ENCODE data around the gene MS4A7.

The MS4A7 gene

GRCh38 chr11:60429272-60429671 lies 50.9 kb downstream of the MS4A7 start, which contains the start of gene MS4A5:
TSS of gene MS4A5 (plus strand) at chr11:60429572. CDS start at chr11:60429675, 103 bp downstream.
- in situ Hi-C loops (cut with HindIII; ENCODE audit: low sequenced_read_pairs), result no loop called here
- H3K4me3 ChIP-seq (ENCODE audit: low read depth, low read length), result no peak within 1 kb of the TSS
- TF ChIP-seq CTCF (IDR thresholded peaks at IDR 0.05; ENCODE audit: low read depth, low read length, missing control alignments), result no peak
- no peak for DNase-seq (ENCODE audit: low read depth)

- no peak for TF ChIP-seq CTCF (IDR thresholded peaks at IDR 0.05; ENCODE audit: low read depth, low read length, missing control alignments)
- DNase-seq (ENCODE audit: low read depth), result no peak
- no peak overlapping the region for H3K4me3 ChIP-seq (ENCODE audit: low read depth, low read length)
- in situ Hi-C loops (cut with HindIII; ENCODE audit: low sequenced_read_pairs), result no loop called here
Measured at GRCh38 chr11:60431251-60431650, 52.9 kb downstream of the MS4A7 start.

GRCh38 chr11:60433401-60433800 lies 55.1 kb downstream of the MS4A7 start:
- in situ Hi-C loops (cut with HindIII; ENCODE audit: low sequenced_read_pairs), result no loop called here
- DNase-seq (ENCODE audit: low read depth), result no peak
- no peak overlapping the region for H3K4me3 ChIP-seq (ENCODE audit: low read depth, low read length)
- TF ChIP-seq CTCF (IDR thresholded peaks at IDR 0.05; ENCODE audit: low read depth, low read length, missing control alignments), result no peak
